Nucleus accumbens (tissue), 56 donors: ENCODE data around the gene DCP1B.

Experiments
- DNase-seq, 56 donors: peaks; one replicate each; lab custom pipeline; 2025; lab: John Stamatoyannopoulos, UW

Gene DCP1B

DNA sequence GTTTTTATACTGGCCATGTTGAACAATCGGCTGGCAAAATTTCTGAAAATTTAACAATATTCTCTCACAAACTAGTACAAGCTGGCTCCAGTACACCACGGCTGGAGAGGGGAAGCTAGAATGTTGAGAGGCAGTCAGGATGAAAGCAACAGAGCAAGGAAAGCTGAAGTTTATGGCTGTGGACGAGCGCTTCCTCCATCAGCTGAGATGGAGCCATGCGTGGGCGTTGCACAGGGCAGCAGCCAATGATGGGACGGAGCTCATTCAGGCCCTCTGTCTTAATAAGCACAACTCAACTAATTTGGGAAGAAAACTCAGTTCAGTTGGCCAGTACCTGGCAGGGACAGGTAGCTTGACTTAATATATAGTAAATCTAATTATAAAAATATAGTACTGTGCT, 14.1 kb upstream of the DCP1B start:
- DNase-seq = no peak

DNA sequence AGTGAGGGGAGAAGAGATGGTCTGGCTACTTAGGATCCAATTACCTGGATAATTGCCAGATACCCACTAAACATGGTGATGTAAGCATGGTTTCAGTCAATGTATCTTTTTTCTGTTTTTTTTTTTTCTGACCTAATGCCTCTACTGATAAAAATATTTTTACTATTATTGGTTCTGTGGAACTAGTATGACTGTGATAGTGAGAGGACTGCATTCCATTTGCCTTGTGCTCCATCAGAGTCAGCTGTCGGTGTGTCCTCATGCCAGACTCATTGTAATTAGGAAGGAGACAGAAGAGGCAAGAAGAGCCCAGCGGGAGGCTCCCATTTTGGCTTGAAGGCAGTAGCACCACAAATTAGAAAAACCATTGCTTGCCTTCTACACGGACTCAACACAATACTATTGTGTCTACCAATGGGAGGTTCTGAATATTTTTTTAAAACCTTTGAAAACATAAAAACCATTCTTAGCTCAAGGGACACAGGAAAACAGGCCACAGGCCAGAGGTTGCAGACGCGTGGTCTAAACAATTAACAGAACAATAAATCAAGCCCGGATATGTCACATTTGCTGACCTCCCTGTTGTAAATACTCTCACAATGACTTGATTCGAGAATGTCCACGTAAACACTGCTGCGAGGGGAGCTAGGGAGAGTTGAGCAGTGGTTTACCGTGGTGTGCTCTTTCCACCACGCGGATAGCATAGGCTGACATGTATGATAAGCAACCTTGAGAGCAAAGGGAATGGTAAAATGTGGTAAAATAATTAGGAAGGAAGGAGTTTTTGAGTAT, 13.5 kb upstream of the DCP1B start:
- DNase-seq = no peak

DNA sequence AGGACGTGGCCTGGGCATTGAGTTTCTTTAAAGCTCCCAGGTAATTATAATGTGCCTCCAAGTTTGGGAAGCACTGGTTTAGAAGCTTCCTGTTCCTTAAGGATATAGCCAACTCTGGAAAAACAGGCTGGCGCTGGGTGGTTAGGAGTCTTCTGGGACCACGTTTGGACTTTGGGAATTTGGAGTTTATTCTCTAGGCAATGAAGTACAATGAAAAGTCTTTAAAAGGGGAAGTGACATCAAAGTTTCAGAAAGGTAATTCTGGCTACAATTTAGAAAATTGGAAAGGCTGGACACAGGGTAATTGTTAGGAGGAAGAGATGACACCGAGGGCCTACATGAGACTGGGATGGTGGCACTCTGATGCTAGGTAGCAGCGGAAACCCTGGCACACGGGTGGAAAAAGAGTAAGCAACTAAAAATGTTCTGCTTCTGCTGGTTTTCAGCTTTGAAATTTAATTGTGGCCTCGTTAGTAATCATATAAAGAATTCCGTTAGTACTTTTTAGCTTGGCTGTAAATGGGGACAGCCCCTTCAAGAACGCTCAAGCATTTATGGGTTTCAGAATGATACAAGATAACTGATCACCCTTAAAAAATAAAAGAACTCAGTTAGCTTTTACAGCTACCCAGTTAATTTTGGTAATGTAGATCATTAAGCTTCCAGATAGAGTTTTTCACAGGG, 12.7 kb upstream of the DCP1B start:
- DNase-seq = no peak

DNA sequence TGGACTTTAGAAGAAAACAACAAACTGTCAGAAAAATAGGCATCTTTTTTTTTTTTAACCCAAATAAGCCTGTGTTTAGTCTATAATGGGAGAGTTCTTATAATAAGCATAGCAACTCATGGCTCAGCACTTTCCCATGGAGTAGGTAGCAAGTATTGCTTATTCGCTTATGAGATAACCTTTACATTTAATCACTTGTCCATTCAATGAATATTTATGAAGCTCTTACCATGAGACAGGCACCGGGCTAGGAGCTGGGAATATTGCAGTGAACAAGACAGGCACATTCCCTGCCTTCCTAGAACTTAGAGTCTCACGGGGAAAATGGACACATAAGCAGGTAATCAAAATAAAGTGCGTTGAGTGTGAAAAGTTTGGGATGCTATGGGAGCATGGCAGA, 10.0 kb upstream of the DCP1B start:
- no peak for DNase-seq

DNA sequence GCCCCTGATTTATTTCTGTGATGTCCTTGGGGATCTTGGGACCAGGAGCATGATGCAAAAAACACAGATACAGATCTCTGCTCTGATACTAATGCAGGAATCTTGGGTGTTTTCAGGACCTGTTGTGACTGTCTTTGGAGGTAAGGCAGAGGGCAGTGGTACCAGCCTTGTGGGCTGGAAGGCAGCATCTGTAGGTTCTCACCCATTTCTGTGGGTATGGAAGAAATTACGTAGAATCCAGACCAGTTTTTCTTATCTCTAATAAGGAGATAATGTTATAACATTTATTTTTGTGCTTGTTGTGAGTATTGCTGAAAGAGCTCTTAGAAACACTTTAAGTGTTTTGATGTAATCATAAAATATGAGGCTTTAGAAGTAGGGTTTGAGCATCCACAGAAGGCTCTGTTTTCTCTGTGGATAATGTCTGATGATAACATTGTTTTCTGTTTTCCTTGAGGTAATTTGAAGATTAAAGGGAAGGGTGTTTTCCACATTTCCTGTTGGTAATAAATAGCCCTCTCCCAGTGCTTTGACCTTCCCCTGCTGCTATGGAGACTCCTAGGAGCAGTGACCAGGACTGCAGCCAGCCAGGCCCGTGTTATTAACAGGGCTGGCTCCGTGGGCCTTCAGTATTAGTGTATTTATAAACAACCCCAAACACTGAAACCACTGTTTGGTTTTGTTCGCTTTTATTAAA, 9.4 kb upstream of the DCP1B start:
- DNase-seq = peak in 13 of 56 donors; percentile 5 to 59 (median 39)

DNA sequence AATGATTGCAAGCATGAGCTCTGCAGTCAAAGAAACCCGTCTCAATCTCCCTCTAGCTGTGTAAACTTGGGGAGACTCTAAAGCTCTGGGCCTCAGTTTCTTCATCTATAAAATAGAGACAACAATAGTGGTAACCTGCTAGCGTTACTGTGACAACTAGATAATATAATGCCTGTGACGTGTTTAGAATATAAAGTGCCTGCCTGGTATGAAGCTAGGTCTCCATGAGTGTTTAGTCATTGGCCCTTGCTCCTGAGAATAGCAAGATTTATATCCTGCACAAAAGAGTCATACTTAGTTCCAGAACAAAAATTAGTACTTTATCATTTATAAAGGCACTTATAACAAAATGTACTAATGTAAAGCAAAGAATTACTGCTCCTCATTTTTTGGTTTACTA, 8.8 kb upstream of the DCP1B start:
- no peak for DNase-seq

DNA sequence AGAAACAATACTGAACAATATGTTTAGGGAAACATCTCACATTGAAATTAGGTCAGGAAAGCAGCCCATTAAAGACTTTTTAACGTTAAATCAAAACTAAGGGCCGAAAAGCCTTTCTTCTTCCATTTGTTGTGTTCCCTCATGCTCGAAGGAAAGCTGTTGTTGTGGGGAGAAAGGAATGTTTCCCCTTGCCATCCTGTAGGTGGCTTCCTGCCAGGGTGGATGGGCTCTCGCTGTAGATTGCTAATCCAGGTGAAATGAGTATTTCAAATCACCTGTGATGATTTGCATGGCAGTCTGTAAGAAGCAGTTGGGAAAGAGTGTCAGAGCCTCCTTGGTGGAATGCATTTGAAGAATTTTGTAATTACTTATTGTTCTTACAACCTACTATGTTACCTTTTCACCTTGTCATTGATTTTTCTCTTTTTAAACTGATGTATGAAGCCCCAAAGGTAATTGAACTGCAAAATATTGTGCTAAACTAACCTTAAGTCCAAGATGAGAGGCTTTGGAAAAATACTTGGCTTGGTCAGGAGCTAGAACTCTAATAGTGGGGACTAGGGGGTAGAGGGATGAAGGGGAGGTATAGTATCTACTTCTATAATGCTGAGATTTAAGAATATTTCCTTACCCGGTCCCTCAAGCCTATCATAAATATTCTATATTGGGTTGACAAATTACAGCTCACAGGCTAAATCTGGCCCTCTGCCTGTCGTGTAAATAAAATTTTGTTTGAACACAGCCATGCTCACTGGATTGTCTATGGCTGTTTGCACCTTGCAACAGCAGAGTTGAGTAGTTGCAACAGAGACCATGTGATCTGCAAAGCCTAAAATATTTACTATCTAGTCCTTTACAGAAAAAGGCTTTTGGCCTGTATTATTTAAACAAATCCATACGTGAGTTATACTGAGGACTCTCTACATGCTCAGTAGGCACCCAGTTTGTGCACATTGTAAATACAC, 7.7 kb upstream of the DCP1B start:
- no peak for DNase-seq

DNA sequence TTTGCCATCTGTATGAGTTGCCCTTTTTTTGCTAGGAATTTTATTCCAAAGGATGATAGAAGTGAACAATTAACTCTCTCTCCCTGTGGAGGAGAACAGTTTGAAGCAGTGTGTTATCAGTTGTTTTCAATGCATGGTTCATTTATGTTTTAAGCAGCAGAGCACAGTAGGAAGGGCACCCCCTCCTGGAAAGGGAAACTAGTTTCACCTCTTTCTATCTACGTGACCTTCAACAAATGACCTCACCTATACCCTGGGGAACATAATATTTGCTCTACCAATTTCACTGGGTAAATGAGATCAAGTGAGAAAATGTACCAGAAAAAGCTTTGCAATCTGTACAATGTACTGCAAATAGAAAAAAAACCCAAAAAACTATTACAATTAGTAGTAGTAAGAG, 5.4 kb upstream of the DCP1B start:
- no peak for DNase-seq

DNA sequence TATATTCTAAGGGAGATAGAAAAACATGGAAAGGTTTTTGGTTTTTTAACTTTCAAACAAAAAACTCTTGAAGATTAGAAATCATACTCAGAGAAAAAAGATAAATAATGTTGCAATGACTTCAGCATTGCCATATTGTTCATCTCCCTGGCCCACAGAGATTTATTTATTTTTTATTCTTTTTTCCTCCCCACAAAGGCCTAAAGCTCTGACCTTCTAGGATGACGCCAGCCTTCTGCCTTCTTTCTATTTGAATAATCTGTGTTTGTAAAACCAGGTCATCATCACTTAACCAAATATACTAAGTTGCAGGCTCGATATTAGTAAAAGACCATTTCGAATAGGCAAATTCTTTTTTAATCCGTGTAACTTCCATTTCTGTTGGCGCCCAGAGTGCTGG, 4.4 kb upstream of the DCP1B start:
- no peak for DNase-seq

DNA sequence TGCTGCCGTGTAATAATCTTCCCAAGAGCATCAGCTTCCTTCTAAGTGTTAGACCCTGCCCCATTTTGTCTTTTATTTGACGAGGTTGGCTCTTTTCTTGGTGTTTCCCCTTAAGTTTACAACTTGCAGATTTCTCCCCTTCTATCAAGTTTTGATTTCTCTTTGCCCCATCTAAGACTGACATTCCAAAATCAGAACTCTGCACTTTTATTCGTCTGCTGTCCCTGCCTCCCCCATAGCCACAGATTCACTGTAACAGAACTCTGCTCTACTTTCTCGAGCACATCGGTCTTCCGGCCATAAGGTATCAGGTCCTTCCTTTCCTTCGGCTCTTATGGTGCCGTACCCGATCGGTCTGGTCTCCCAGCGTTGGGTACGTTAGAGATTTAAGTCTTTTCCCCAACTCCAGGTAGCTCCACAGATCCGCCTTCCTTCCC, 563 bp downstream of the DCP1B start:
- DNase-seq = peak in 2 of 56 donors; percentile 39 to 48

DNA sequence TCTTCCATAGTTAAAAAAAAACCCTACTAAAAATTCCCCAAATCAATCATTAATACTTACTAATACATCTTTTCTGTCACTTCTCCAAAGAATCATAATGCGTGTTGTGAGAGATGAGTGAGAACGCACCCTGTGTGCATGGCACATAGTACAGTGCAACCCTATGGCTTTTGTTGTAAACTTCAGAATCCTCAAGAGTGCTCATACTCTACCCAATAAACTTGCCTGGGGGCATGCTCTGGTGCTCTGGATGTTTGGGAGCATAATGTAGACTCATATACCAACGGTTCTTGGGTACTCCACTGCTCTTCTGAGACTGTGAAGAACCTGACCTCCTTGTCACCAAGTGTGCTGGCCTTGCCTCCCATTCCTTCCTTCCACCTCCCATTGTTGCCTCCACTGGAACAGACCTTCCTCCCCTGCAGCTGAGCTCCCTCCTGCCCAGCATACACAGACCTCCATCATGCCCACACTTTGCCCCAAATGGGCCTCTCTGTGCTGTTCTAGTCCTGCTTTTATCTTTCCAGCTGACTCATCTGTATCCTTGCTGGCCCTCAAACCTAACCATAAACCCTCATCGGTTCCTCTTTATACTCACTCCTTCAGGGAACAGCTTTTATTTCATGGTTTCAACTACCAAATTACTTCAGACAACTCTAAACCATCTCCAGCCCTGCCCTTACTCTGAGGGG, 8.9 kb downstream of the DCP1B start:
- no peak for DNase-seq

DNA sequence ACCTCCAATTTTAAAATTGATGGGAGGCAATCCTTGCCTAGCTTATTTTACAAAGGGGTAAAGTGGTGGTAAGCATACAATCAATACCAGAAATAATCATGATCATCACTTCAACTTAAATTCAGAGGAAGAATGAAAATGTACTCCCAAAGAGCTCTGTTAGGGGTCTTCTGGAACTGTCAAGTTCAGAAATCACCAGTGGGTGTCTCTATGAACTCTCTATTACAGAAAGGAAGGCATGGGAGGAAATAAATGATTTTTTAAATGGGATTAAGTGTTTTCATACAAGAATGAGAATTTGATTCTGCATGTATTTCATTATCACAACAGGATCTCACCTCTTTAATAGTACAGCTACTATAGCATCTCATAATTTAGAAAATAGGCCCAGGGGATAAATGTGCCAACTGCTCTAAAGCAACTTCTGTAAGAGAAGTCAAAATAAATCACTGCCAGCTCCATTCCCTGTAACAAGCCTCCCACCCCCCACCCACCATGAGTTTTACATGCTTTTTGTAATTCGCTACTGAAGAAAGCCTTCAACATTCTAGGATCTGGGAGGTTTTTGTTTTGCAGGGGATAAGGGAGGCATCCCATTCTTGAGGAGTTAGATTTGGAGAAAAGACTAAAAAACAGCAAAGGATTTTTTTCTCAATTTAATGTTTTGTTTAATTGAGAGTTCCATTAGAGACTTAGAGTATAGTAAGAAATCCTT, 9.7 kb downstream of the DCP1B start:
- DNase-seq = peak in 1 of 56 donors; percentile 13

DNA sequence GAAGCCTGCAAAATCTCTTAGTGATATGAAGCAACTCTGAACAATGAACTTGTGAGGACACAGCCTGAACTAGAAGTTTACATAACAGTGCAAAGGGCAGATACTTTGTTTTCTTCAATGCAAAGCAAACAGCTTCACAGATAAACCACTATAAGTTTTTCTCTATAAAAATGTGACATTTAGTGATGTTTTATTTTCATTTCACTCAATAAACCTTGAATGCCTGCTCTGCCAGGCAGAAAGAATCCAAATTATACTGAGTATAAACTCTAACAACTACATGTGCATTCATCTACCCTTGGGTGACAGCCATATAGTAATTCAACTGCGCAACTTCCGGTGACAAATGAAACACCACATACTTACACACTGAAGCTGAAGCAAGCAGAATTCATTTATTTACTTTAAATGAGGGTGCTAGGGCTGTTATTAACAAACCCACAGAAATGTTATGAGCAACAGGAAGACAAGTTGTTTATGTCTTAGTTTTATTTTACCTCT, 10.3 kb downstream of the DCP1B start:
- DNase-seq = no peak

DNA sequence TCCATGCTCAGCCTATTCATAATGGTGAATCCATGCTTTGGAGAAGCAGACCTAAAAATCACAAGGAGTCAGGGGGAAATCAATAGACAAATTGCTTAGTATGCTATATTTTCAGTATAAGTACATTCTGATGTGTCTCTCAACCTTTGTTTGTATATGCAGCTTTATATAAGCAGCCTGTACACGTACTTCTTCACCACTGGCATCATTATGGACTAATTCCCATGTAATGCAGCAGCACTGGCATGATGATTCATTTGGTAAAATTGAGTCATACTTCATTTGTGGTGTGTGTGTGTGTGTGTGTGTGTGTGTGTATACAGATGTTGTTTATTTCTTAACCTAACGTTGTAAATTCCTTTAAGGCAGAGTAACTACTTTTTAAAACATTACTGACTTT, 10.9 kb downstream of the DCP1B start:
- no peak for DNase-seq

DNA sequence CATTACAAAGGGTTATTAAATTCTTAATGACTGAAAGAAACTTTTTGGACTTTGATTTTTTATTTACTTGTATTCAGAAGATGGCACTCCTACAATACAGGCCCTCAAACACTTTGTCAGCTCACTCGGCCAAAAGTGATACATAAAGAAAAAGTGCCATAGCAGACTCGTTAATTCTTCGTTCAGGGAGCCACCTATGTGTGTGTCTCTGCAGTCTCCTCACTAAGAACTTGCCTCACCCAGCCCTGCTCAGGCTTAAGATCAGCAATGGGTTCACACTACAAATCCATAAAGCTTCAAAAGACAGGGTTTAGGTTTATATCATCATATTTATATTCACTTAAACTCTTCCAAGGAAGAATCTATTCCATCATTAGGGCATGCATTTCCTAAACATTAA, 11.5 kb downstream of the DCP1B start:
- DNase-seq = no peak

DNA sequence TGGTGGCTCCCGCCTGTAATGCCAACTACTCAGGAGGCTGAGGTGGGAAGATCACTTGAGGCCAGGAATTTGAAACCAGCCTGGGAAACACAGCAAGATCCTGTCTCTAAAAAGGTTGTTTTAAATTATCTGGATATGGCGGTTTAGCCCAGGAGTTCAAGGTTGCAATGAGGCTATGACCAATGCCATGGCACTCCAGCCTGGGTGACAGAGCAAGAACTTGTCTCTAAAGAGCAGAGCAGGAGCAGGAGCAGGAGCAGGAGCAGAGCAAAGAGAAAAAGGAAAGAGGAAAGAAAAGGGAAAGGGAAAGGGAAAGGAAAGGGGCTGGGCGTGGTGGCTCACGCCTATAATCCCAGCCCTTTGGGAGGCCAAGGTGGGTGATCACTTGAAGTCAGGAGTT, 15.1 kb downstream of the DCP1B start:
- DNase-seq = no peak

DNA sequence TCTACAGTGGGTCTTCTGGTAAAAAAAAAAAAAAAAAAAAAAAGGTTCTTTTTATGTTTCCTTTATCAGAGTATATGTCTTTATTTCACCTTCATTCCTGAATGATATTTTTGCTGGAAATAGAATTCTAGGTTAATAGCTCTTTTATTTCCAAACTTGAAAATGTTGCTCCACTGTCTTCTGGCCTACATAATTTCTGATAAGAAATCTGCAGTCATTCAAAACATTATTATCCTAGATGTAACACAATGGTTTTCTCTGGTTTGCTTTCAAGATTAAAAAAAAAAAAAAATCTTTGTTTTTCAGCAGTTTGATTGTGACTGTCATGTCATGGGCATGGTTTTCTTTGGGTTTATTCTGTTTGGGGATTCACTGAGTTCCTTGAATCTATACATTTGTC, 19.5 kb downstream of the DCP1B start:
- no peak for DNase-seq

DNA sequence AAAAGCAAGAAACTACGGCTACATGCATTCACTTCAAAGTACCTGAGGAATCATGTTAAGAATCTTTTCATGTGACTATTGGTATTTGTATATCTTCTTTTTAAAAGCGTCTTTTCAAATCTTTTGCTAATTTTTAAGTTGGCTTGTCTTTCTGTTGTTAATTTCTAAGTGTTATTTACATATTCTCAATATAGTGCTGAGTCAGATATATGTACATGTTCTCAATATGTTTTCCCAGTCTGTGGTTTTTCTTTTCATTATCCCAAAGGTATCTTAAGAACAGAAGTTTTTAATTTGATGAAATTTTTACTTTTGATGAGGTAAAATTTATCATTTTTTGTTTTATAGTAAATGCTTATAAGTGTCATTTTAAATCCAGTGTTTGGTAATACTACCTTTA, 24.0 kb downstream of the DCP1B start:
- no peak for DNase-seq
